Endometrial microvascular endothelial cells (primary cell): ENCODE measurements around the gene VEGFC. TPM values are rescaled to one million over a fixed set of nuclear protein-coding genes. Genes with fewer than 3 reads are reported as not detected.

Experiments used
- in situ Hi-C: cut with HindIII; loops from 2 replicates; pipeline ENCODE4 v1.10.0; 2017; ENCODE audit warnings: low sequenced_read_pairs, low pct_unique_long_range_greater_than_20kb; ENCODE audit errors: inconsistent ontology term
- total RNA-seq: library from RNA; depleted of rRNA; stranded (reverse); fragments of >200 nt; gene quantifications from one replicate; pipeline ENCODE4 v1.2.3, GENCODE V29; 2015; ENCODE audit errors: inconsistent ontology term

The VEGFC gene
- total RNA-seq, 1 donor from 2014 or later = 66.3 TPM

- in situ Hi-C loops = no loop called here
These were observed 58.3 kb downstream of the VEGFC start for GRCh38 chr4:176734461-176734860.

DNA sequence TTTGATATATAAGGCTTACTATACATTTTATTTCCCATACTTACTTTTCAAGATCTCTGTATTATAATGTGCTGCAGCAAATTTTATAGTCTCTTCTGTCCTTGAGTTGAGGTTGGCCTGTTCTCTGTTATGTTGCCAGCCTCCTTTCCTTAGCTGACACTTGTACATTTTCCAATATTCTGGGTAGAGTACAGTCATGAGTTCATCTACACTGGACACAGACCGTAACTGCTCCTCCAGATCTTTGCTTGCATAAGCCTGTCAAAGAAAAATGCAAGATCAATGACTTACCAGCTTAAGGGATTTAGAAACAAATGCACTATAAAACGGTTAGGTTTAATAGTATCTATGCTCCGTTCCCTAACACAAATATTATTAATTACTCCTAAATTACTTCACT is 63.2 kb downstream of the VEGFC start:
- in situ Hi-C loops = no loop called here

DNA sequence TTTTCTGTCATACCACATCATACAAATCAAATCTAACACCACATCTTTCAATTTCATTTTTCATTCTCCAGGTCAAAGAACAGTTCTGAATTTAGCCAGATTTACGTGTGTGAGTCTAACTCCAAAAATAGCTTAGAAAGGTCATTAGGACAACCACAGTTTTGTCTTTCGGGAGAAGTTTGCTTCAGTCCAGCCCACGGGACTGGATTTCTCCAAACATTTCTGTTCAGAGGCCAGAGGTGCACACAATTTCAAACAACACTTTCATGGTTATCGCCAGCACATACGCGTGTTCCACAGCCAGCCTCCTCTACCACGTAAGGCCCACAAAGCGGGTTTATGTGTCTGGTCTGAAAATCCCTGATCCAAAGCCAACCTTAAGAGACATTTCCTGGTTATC is 65.9 kb downstream of the VEGFC start:
- in situ Hi-C loops = no loop called here

- in situ Hi-C loops = no loop called here
These were observed 71.3 kb downstream of the VEGFC start for GRCh38 chr4:176721459-176721858.

GRCh38 chr4:176718881-176719280 is 73.8 kb downstream of the VEGFC start:
- in situ Hi-C loops = no loop called here

- in situ Hi-C loops = no loop called here
These were observed 75.5 kb downstream of the VEGFC start for GRCh38 chr4:176717237-176717636.

DNA sequence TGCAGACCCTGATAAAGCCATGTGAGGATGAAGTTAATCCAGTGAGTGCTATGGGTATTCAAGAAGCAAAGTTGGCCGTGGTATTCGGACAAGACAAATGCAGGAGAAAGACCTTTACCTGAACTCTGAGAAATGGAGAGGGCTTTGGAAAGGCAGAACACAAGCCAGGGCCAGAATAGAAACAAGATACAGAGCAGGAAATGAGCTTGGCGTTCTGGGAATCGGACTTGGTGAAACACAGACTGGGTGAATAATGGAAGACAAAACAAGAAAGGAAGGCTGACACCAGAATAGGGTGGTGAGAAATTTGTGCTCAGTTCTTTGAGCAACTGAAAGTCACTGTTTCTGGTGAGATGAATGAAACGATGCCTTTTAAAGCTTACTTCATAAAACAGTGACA is 83.3 kb downstream of the VEGFC start:
- in situ Hi-C loops = no loop called here

DNA sequence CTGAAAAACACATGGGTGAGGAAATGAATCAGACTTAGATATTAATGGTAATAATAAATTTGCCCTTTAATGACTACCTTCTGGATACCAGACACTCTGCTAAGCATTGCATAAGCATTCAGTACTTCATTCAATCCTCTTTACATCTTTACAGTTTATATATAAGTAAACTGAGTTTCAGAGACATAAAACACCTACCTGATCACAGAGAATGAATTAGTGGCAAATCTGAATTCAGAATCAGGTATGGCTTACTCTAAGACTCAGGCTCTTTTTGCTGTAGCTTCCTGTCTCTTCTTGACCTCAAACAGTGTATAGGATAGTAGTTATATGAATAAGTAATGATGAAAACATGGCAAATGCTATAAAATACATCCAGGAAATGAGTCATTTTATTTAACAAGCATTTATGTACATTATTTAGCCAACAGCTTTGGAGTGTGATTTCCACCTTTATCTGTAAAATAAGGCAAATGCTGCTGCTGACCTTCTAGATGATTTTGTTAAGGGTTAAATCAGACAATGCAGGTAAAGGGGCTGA is 83.9 kb downstream of the VEGFC start:
- in situ Hi-C loops = no loop called here

- in situ Hi-C loops = no loop called here
These were observed 102.0 kb downstream of the VEGFC start for GRCh38 chr4:176690716-176691115.

- in situ Hi-C loops = no loop called here
These were observed 112.0 kb downstream of the VEGFC start for GRCh38 chr4:176680668-176681180.

DNA sequence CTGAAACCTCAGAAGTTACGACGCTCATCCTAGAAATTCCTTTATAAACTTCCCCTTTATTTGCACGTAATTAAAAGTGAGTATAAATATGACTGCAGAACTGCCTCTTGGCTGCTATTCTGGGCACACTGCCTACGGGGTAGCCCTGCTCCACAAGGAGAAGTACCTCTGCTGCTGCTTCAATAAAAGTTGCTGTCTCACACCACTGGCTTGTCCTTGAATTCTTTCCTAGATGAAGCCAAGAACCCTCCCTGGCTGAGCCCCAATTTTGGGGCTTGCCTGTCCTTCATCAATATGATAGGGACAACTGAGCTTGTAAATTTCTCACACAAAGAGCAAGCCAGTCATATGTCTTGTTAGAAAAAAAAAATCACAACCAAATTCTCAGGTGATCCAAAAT is 115.8 kb downstream of the VEGFC start:
- in situ Hi-C loops = no loop called here

GRCh38 chr4:176675810-176676209 is 116.9 kb downstream of the VEGFC start:
- in situ Hi-C loops = no loop called here

DNA sequence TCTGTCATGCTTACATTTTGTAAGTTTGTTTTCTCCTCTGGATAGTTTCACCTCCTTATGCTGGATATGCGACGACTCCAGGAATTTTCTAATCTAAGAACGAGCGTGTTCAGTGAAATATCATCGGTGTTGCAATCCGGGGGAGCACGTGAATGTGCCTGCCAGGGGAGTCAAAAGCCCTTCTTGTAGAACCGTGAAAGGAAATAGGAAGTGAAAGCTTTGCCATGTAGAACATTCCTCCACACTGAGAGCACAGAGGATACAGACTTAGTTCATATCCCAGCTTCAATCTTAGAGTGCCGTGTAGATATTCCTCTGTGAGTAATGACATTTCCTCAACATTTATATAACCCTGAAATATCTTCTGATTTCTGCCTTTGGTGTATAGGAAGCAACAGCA is 121.2 kb downstream of the VEGFC start:
- in situ Hi-C loops = no loop called here

DNA sequence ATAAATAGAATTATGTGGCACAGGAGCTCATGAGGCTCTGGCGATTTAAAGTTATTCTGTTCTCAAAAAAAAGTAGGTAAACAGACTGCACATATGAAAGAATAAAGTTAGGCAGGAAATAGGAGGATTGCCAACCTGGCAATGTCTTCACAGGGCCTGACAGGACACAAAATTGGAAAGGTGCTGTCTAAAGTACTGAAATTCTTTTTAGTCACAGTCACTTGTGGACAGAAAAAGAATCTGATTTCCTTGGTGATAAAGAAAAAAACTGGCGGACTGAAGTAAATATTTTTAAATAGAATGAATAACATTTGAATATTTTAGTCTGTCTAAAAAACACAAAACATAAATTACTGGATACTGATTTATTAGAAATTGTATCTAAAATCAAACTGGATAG is 124.4 kb downstream of the VEGFC start:
- in situ Hi-C loops = no loop called here

GRCh38 chr4:176664964-176665363 is 127.8 kb downstream of the VEGFC start:
- in situ Hi-C loops = no loop called here

- in situ Hi-C loops = no loop called here
These were observed 132.2 kb downstream of the VEGFC start for GRCh38 chr4:176660561-176660960.

GRCh38 chr4:176656108-176656507 is 136.6 kb downstream of the VEGFC start:
- in situ Hi-C loops = no loop called here

- in situ Hi-C loops = no loop called here
These were observed 138.0 kb downstream of the VEGFC start for GRCh38 chr4:176654565-176655216.

- in situ Hi-C loops = no loop called here
These were observed 139.1 kb downstream of the VEGFC start for GRCh38 chr4:176653401-176654220.

- in situ Hi-C loops = no loop called here
These were observed 146.4 kb downstream of the VEGFC start for GRCh38 chr4:176646311-176646710.
